GM18870 (cell line): Measurements from ENCODE around the gene ARSI.

Experiments used
- ATAC-seq: cut with Tn5 transposase; IDR thresholded peaks from one replicate; pipeline ENCODE4 v1.9.1; 2021; ENCODE audit warnings: moderate library complexity; ENCODE audit not compliant: unreplicated experiment

ARSI gene

DNA sequence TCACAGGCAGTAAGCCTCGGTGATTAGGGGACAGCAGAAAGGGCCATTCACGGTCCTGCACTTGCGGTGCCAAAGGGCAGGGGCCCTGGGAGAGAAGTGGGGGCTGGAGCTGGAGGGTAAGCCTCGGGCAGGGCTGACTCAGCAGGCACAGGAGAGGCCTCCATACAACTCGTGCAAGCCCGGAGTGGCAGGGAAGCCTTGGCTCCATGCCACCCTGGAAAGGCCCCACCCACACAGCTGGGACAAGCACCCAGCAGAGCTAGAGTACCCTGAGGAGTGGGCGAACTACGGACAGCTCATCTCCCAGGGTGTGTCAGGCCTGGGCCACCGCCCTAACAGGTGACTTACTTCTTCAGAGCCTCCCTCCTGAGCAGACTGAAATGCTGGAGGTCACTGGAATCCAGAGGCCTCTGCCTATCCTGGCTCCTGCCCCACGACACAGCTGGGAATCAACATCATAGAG is 7.5 kb downstream of the ARSI start:
- no peak for ATAC-seq

DNA sequence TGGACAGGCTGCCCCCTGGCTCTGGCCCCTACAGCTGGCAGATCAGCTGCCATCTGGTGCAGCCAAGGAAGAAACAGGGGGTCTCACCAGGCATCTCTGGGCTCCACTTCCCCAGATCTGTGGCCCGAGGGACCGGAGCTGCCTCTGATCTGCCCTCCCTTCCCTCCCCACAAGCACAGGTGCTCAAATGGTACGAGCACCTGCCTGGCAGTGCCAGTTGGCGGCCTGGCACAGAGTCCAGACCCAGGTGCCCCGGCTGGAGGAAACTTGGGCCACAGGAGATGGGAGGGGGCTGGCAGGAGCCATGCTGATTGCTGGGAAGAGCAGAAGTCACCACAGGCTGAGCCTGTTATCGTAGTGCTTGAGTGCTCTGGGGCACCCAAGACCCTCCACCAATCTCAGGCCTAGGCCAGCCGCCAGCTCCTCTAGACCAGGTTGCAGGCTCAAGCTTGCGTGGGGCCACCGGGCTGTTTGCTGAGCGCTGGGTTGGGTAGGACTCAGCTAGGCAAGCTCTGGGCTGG is 8.1 kb downstream of the ARSI start:
- ATAC-seq: no peak

DNA sequence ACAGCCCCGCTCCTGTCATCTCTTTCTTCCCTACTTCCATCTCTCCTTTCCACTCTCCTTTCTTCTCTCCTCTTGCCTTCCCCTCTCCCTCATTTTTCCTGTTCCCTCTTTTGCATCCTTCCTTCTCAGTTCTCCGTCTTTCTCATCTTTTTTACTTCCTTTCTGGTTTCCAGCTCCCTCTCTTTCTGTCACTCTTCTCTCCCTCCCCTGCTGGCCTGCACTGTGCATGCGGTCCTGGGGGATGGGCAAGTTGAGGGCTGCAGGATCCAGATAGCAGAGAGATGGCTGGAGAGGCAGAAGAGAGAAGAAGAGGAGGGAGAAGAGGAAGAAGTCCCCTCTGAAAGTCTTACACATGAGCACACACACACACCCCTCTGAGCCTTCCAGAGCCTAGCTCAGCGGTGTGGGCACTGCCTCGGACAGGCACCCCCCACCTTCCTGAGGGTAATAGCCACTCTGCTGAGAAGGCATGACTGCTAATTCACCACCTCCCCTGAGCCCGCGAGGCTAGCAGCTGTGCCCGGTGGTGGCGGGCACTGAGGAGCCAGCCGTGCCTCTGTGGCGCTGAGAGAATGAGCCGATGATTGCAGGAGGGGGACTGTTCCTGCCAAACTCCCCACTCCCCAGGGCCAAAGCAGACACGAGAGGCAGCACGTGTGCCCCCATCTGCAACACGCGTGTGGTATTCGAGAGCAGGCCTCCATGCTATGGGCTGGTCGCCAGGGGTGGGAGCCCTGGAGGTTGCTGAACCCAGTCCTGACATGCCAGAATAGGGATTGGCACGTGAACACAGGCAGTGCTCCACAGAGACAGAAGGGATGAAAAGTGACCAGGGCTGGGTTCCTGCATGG is 9.4 kb downstream of the ARSI start:
- no peak for ATAC-seq

DNA sequence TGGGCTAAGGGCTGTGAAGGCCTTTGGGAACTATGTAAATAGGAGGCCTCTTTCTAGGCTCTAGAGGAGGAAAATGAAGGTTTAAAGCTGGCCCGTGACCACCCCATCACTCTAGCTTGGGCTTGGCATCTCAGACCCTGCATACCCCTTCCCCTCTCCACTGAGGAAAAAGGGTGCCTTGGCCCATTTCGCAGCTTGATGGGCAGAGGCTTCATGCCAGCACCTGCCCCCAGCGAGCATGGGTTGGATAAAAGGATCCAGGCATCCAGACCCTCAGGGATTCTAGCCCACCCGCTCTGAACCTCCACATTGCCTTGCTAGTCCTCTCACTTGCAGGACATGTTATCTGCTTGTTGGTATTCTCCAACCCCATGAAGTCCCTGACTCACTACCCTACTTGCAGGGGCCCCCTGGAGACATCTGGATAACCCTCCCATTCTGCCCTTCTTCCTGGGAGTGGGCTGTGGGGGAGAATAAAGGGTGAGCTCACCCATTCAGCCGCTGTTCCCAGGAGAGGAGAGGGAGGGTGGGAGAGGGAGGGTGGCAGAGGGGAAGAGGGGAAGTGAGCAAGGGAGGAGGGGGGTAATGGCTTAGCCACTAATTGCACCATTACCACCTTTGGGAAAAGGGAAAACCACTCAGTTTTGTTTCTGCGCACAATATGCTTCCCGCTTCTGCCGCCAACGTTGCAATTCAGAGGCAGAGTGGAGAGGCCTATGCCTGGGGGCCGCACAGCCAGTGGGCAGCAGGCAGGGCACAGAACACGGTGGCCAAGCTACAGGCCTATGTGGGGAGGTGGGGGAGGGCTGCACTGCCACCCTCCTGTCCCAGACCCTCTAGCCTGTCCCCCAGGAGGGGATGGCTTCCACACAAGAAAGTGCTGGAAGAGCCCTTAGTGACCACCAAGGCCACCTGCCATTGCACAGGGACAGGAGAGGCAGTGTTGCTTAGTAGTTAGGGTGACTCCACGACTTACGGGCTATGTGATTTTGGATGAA is 11.0 kb downstream of the ARSI start:
- no peak for ATAC-seq

DNA sequence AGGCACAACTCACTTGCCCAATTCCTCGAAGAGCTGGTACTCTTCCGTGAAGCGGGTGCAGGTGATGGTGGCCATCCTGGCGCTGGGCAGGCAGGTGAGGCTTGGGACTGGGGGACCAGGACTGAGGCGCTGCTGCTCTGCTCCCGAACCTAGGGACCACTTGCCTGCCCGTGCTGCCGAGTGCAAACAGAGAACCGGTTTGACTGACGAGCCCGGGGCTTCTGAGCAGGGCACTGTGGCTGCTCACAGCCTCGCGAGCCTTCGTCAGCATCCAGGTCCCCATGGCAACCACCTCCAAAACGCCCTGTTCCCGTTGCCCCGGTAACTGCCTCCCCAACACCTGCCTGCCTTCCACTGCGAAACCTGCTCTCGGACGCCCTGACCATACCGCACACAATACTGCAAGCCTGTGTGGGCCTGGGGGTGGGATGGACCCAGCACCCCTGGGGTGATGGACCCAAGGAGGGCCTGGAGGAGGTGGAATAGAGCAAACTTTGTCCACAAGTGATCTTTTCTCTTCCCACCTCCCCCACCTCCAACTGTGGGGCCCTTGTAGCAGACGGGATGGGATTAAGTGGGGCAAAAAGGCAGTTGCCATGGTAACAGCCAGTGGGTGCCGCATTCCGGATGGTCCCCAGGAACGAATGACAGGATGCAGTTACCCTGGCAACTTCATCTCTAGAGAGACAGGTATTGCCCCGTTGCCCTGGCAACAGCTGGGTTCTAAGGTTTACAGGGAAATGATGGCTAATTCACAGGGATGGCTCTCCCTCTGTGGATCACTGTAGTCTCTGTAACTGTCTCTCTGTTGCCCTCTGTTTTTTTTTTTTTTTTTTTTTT is 12.9 kb downstream of the ARSI start, which contains the start of gene CAMK2A:
Gene CAMK2A, minus strand, starts transcription at position 223 of the 840 bp plus-strand sequence. Its CDS starts 148 bp downstream, at position 75.
- ATAC-seq: no peak

DNA sequence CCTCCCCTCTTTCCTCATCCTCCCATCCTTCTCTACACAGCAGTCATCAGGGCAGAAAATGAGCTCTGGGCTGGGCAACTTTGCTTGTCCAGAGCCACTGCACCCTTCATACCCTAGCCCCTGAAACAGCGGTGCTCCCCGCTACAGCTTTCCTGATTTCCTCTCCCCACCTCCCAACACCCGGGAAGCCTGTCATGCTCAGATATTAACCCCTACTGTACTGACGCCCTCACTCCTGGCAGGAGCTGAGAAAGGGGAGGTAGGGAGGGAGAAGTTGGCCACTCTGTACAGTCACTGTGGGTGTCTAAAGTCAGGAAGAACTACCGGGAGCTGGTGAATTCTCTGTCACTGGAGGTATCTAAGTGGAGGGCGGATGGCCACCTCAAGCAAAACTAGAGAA is 13.9 kb downstream of the ARSI start:
- ATAC-seq: no peak

DNA sequence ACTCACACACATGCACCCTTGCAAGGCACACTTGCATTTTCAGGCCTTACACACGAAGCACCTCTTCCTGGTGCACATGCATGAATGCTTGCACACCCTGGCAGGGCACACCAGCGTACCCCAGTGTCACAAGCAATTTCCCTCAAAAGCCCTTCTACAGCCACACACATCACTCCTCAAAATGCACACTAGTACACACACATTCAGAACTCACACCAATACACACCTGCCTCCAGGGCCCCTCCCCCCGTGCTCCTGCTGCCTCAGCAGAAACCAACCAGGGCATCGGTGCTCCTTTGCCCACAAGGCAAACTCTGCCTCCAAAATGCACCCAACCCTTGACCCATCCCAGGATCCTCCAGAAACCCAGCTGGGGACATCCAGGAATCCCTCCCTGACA is 14.3 kb downstream of the ARSI start:
- ATAC-seq: no peak

DNA sequence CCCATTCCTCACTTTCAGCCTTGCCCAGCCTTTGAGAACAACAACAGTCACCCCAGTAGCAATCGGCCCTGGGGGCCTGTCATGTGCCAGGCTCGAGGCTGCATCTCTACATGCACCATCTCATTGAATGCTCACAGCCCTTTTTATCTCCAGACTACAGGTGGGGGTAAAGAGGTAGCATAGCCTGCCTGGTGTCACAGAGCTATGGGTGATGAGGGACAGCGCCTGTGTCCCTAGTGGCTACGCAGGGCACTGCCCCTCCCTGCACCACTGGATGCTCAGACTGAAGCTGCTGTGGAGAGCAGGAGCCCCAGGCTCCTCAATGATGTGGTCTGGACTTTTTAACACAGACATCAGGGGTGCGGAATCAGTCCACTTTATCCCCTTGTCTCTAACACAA is 15.9 kb downstream of the ARSI start:
- no peak for ATAC-seq

DNA sequence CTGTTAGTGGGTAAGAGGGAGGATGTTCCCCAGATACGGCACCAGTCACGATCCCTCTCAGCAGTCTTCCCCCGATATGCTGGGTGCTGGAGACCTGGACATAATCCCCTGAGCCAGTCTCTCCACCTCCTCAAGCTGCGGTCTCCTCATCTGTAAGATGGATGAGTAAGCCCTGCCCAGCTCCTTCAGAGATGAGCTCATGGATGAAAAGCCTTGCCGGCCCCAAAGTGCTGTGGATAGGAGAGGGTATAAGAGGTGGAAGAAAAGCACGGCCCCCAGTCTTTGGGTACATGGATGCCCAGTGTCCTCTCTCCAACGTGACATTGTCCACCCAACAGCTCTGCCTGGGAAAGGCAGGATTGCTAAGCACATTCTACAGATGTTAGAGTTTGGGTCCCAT is 17.6 kb downstream of the ARSI start:
- no peak for ATAC-seq

DNA sequence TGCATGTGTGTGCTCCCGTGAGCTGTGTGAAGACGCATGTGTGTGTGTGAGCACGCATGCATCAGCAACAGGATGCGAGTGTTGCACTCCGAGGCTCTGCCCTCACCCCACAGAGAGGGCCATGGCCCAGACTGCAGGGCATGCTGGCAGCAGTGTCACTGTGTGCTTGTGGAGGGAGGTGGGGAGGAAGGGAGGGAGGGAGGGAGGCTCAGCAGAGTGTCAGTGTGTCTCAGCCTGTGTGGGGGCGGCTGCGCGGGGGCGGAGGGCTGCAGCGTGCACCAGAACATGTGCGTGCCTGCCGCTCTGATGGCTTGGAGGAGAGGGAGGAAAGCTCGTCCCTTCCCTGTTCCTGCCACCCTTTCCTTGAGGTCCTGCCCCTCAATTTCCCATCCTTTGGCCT is 18.4 kb downstream of the ARSI start:
- no peak for ATAC-seq

DNA sequence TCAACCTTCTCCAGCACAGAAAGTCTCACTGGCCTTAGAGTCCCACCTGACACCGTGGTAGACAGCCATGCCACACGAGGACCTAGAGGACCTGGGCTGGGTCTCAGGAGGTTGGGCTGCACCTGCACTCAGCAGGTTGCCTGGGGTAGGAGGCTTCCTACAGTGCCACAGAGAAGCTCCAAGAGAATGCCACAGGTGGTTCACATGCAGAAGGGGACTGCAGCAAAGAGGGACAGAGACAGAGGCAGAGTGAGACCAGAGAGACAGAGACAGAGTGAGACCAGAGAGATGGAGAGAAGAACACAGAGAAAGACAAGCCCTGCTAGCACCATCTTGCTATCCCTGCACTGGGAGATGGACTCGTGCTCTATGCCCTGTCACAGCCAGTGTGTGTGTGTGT is 18.8 kb downstream of the ARSI start:
- no peak for ATAC-seq

DNA sequence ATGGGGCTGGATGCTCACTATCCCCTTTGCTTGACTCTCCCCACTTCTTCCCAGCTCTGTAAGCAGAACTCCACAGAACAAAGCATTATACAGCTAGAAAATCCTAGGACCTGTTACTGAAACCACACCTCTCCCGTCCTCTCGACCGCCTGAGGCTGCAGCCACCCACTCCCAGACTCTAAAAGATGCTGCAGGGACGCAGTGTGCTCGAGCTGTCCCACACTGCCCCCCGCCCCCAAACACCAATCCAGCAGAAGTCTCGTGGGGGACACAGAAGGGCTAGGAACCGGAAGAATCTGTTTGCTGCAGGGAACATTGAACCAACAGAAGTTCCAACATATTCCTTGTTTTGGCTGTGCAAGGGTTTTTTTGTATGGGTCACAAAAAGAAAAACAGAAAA is 20.7 kb downstream of the ARSI start:
- no peak for ATAC-seq

DNA sequence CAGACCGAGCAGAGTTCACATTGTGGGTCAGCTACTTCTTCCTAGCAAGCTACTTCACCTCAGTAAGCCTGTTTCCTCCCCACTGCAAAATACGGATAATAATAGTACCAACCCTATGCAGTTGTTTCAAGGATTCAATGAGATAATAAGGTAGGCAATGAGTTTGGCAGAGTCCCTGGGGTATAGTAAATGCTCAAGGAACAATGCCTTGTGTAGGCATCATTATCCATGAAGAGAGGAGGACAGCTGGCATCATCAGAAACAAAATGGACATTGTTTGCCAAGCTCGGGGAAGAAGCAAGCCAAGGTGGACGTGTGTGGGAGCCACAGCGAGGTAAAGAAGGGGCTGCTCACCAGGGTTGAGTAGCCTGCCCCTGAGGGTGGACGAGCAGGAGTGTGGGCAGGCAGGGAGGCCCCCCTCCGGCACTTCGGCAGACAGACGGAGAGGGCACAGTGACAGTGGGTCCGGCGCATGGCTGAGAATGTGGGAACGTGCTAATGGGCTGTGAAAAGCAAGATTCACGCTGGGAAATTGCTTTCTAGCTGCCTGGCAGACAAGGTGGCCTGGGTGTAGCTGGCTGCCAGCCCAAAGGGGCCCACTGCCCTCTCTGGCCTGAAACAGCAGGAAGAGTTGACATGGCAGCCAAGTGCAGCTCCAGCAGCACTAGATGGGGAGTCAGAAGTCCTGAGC is 23.2 kb downstream of the ARSI start:
- no peak for ATAC-seq

DNA sequence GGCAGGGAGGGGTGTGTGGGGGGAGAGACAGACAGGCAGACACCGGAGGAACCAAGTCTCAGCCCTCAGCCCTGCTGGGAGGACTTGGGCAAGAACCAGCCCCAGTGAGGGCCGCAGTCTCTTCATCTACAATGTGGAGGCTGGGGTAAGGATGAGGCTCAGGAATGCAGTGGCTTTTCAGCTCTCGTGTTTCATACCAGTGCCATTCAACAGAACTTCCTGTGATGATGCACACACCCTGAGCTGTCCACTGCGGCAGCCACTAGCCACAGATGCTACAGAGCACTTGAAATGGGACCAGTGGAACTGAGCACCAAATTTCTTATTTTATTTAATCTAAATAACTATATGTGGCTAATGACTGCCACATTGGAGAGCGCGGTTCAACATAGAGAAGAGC is 23.8 kb downstream of the ARSI start:
- no peak for ATAC-seq

DNA sequence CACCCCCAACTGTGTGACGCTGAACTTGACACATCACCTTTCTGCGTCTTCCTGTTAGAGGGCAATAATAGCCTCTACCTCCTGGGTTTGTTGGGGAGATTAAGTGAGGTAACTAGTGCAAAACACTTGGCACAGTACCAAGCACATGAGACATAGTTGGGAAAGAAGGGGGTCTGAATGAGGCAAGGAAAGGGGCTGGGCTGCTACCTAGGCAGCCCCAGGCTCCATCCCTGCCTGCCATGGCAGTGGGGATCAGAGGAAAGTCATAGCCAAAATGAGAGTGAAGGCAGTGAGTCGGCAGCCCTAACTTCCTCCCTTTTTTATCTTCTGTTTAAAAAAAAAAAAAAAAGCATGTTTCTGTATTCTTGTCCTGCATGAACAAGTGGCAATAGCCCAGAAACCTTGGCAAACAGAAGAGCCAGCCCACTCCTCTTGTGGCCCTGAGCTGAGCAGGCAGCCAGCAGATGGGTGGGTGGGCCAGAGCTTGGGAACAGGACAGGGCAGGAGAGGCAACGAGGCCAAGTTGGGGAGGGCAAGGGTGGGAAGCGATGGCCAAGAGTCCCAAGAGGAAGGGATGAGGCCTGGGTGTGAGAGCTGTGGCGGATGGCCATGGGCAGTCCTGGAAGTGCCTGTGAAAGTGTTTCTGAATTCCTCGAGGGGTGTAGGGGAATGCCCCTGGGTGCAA is 24.5 kb downstream of the ARSI start:
- no peak for ATAC-seq

DNA sequence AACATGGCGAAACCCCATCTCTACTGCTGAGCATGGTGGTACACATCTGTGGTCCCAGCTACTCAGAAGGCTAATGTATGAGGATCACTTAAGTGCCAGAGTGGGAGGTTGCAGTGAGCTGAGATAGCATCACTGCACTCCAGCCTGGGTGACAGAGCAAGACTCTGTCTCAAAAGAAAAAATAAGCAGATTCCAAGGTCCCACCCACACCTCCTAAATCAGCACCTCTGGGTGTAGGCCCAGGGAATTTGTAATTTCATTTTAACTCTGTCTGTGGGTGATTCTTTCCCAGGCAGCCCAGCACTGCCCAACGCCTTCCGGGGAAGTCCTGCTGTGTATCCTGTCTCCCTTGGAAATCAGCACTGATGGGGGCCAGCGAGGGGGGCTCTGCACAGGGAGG is 25.7 kb downstream of the ARSI start:
- ATAC-seq: no peak

DNA sequence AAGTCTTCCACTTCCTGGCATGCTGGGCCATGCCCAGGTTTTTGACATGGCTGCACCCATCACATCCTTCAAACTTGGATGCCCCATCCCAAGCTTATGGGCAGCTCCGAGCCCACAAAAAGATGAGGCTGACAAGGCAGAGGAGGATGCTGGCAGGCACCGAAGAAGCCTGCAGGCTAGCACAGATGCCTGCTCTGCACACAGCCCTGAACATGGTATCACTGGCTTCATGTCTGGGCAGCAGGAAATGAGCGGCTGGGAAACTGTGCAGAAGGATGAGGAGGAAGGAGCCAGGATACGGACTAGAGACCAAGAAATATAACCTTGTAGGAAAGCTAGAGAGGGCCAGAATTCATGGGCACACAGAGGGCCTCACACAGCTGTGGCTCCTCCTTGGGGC is 27.9 kb downstream of the ARSI start:
- ATAC-seq: no peak

DNA sequence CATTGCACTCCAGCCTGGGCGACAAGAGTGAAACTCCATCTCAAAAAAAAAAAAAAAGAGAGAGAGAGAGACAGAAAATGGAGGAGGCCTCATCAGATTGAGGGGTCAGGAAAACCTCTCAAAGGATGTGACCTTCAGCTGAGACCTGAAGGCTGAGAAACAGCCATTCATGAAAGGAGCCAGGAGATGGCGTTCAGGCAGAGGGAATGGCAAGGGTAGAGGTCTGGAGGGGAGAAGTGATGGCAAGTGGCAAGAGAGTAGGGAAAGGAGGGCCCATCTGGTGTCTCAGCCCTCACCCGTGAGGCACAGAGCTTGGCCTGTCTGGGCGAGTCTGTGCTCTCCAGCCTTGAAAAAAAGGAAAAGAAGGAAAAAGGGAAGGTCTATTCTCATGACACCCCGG is 30.2 kb downstream of the ARSI start:
- ATAC-seq: no peak

DNA sequence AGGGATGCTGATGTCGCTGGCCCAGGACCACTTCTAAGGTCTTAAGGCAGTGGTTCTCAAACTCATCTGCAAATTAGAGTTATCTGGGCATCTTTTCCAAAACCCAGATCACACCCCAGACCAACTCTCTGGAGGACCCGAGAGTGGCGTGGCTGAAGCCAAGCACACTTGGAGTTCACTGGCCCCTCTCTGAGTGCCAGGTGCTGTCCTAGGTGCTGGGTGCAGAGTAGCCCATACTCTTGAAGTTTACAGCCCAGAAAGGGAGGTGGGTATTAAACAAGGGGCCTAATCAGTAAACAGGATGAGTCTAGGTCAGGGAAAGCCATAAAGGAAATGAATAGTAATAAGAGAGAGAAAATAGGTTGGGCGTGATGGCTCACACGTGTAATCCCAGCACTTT is 30.8 kb downstream of the ARSI start:
- ATAC-seq: no peak
